Cardiac muscle cell (in vitro differentiated cells and primary cell): ENCODE results near the gene MROH9. TPM values are rescaled to one million over a fixed set of nuclear protein-coding genes. Genes with fewer than 3 reads are reported as not detected.
A peak's percentile ranks its signal among the peaks of the same experiment; 100 is the strongest.

Experiments used
- DNase-seq, 2 donors: peaks; one replicate each; pipeline versions ENCODE4 v3.0.0 to v3.0.0-alpha.2; 2010 to 2017; ENCODE audit warnings: low read depth in 1 of 2, low spot score in 1 of 2
- H3K27ac ChIP-seq: fragments of 200-600 bp; sonication (generic); 2 replicates; pipeline ENCODE4 v1.5.1; 2016
- H3K27me3 ChIP-seq: fragments of 200-600 bp; sonication (generic); 2 replicates; pipeline ENCODE4 v1.6.0; 2016; ENCODE audit warnings: control low read depth
- H3K36me3 ChIP-seq: fragments of 200-600 bp; sonication (generic); 2 replicates; pipeline ENCODE4 v1.5.1; 2016; ENCODE audit warnings: control low read depth
- H3K4me1 ChIP-seq: fragments of 200-600 bp; sonication (generic); 2 replicates; pipeline ENCODE4 v1.8.1; 2017; ENCODE audit warnings: low read depth, mild to moderate bottlenecking, mixed run types
- H3K4me3 ChIP-seq: fragments of 200-600 bp; sonication (generic); 2 replicates; pipeline ENCODE4 v1.5.1; 2016; ENCODE audit warnings: mild to moderate bottlenecking
- H3K9me3 ChIP-seq: fragments of 200-600 bp; sonication (generic); 2 replicates; pipeline ENCODE4 v1.5.1; 2017; ENCODE audit warnings: low read depth, mild to moderate bottlenecking, control low read depth
- CTCF ChIP-seq: IDR thresholded peaks from 2 replicates; pipeline ENCODE4 v1.5.1; 2012; ENCODE audit warnings: low read depth, mild to moderate bottlenecking, low read length
- polyA plus RNA-seq: library from polyadenylated mRNA; unstranded; fragments of >200 nt; fragmentation: Nextera tagmentation; extraction: Ambion mirVana; gene quantifications from 2 replicates; pipeline ENCODE4 v1.2.1, GENCODE V29; 2016
- total RNA-seq: library from RNA; depleted of rRNA; stranded (reverse); fragments of >200 nt; gene quantifications from 2 replicates; pipeline ENCODE4 v1.2.3, GENCODE V29; 2016

MROH9 gene
- total and polyA plus RNA-seq, 2 experiments from 2014 or later: not detected

GRCh38 chr1:171055966-171056643 is 120.8 kb downstream of the MROH9 start:
- no peak overlapping the region for H3K27ac ChIP-seq
- H3K27me3 ChIP-seq: no peaks in the 10 kb centered on the region
- no peak overlapping the region for H3K4me3 ChIP-seq
- no peaks in the 10 kb centered on the region for H3K9me3 ChIP-seq
- H3K4me1 ChIP-seq: no peaks in the 10 kb centered on the region
- H3K36me3 ChIP-seq: no peaks in the 10 kb centered on the region
- no peak for DNase-seq
- no peak for TF ChIP-seq CTCF

GRCh38 chr1:171061425-171062143 is 126.2 kb downstream of the MROH9 start:
- no peak overlapping the region for H3K27ac ChIP-seq
- no peaks in the 10 kb centered on the region for H3K4me1 ChIP-seq
- H3K27me3 ChIP-seq: no peaks in the 10 kb centered on the region
- H3K4me3 ChIP-seq: no peak overlapping the region
- TF ChIP-seq CTCF: no peak
- DNase-seq: no peak
- H3K36me3 ChIP-seq: no peaks in the 10 kb centered on the region
- no peaks in the 10 kb centered on the region for H3K9me3 ChIP-seq

- TF ChIP-seq CTCF: no peak
Measured at GRCh38 chr1:171062902-171063301, 127.6 kb downstream of the MROH9 start.

GRCh38 chr1:171075041-171075440 is 139.7 kb downstream of the MROH9 start:
- no peaks in the 10 kb centered on the region for H3K4me1 ChIP-seq
- DNase-seq: no peak
- no peaks in the 10 kb centered on the region for H3K9me3 ChIP-seq
- no peak overlapping the region for H3K27ac ChIP-seq
- no peak for TF ChIP-seq CTCF
- no peaks in the 10 kb centered on the region for H3K27me3 ChIP-seq
- H3K36me3 ChIP-seq: no peaks in the 10 kb centered on the region
- H3K4me3 ChIP-seq: no peak overlapping the region

More at GRCh38 chr1:171062902-171063301, 127.6 kb downstream of the MROH9 start:
- DNase-seq: no peak
- Histone ChIP-seq H3K4me3 (no peak overlapping the region), H3K9me3 (no peaks in the 10 kb centered on the region), H3K27me3 (no peaks in the 10 kb centered on the region), H3K36me3 (no peaks in the 10 kb centered on the region), H3K4me1 (no peaks in the 10 kb centered on the region), H3K27ac (no peak overlapping the region)

- TF ChIP-seq CTCF: peak; percentile 46
- no peak overlapping the region for H3K4me3 ChIP-seq
- DNase-seq: peak; percentile 41 to 83
- peaks cover 9% of the 10 kb centered on the region for H3K4me1 ChIP-seq
- H3K27ac ChIP-seq: no peak overlapping the region
- no peaks in the 10 kb centered on the region for H3K27me3 ChIP-seq
- H3K36me3 ChIP-seq: no peaks in the 10 kb centered on the region
- no peaks in the 10 kb centered on the region for H3K9me3 ChIP-seq
Measured at GRCh38 chr1:171081314-171081753, 146.0 kb downstream of the MROH9 start.
